GF-D8 (cell line): Measurements from ENCODE around the gene HOXB9.

Source experiments
- DNase-seq: peaks from one replicate; lab custom pipeline; 2025; lab: John Stamatoyannopoulos, UW

Gene HOXB9

DNA sequence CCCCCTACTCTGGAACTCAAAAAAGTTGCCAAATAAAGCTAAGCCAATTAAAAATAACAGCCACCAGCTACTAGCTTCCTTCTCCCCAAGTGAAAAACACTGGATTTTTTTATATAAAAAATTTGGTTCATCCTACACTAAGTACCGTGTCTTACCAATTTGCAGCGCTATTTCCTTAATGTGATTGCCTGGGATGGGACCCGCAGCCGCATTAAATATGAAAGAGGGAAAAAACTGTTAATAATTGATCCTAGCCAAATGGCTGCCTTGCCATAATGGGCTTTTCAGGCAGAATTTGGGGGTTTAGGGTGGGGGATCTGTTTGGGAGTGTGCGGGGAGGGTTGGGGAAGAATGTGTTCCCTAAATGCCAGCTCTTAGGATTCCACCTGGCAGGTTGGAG, 2.0 kb downstream of the HOXB9 start:
- DNase-seq, result no peak

DNA sequence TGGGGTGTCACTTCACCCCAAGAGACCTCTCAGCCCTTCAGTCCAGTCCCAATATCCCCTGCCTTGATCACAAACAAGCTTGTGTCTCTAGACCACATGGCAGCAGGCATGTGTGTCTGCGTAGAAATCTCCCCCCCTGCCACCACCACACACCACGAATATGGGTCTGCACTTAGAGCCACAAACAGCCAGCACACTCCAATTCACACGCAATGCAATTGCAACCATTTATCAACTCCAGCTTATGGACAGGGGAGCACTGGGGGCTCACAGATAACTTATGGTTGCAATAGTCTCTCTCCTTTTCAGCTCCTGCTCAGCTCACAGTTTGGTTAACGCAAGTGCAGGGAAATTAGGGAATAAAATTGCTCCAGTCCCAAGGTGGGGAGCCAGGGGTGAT, 2.6 kb downstream of the HOXB9 start:
- no peak for DNase-seq

GRCh38 chr17:48622857-48623256, 3.3 kb downstream of the HOXB9 start:
- no peak for DNase-seq

DNA sequence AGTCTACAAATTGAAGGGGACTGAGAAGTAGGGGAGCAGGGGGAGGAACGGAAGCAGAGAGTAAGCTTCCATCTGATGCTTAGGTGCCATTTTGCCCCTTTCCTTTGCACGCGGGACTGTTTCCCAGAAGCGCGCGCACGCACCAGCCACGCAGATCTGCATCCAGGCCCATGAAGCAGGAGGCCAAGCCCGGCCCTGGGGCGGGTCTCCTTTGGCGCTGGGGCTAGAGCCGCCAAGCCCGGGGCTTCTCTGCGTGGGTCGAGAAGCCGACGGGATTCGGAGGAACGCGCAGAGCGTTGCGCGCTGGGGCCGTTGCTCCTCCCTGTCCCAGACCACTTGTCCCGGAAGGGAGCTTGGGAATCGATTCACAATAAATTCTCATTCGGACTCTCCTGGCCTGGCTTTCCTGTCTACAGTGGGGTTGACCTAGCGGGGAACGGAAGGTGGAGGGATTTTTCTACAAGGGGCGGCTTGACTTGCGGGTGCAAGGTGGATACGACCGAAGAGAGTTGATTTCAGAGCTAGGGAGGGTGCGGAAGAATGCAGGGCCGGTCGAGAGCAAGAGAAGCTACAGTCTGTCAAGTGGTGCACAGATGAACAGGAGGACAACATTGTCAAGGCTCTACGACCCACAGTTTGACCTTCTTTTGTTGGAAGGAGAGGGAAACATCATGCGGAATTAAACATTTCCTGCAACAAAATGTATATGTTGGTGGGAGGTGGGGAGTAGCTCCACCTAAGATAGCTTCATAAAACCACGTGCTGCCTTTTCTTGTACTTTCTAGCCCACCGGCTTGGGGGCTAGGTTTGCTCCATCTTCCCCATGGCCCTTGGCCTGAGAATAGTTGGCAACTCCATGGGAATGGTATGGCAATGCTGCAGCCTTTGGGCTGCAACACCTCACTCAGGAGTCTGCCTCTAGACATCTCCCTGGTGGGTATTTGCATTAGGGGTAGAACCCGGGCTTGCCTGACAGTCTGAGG, 4.5 kb downstream of the HOXB9 start:
- DNase-seq, result no peak

GRCh38 chr17:48620461-48621139, 5.6 kb downstream of the HOXB9 start:
- DNase-seq, result no peak

DNA sequence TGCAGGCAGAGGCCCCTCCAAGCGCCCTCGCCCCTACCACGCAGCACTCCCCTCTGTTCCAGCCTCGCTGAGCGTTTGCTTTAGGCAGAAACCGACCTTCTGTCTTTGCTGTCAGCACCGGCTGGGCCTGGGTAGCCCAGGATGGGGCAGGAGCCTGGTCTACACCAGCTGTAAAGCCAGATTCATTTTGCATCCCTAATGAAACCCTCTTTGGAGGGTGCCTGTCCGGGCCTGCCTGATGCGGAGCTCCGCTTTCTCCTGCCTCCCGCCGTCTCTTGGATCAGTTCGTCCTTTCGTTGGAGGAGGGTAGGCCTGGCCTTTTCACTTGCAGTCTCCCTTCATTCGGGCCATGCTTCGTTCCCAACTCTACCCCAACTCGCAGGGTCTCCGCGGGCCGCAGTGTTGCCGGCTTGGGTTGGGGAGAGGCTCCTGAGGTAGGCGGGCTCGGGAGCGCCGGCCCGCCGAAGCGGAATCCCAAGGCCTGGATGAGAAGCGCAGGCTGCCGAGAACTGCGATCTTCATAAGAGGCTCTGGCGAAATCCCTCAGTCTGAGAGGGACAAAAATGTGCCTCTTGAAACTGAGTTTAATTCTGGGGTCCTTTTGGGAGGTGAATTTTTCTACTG, 6.2 kb downstream of the HOXB9 start:
- no peak for DNase-seq

DNA sequence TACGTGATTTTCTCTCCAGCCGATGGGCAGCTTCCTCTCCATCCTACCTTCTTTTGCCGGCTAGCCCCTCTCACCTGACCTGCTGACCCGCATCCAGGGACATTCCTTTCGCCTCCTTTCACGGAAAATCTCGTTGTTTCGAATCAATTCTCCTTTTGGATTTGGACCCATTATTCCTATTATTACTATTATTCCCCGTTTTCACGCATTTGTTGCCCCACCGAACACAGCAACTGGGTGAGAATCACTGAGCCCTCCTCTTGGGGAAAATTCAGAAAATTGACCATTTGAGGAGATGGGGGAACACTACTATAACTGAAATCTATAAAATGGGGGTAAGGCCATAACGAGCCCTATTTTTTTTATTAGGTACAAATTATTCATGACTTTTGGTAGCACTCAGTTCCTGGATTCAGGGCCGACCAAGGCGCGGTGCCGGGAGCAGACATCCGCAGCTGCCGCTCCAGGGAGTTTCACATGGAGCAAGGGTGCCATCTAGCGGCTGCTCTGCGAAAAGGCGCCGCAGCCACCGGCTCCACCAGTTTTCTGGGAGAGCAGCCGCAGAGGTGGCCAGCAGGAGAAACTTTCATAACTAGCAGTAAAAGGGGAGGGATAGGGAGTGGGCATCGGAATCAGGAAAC, 7.8 kb downstream of the HOXB9 start:
- DNase-seq, result peak; percentile 3

DNA sequence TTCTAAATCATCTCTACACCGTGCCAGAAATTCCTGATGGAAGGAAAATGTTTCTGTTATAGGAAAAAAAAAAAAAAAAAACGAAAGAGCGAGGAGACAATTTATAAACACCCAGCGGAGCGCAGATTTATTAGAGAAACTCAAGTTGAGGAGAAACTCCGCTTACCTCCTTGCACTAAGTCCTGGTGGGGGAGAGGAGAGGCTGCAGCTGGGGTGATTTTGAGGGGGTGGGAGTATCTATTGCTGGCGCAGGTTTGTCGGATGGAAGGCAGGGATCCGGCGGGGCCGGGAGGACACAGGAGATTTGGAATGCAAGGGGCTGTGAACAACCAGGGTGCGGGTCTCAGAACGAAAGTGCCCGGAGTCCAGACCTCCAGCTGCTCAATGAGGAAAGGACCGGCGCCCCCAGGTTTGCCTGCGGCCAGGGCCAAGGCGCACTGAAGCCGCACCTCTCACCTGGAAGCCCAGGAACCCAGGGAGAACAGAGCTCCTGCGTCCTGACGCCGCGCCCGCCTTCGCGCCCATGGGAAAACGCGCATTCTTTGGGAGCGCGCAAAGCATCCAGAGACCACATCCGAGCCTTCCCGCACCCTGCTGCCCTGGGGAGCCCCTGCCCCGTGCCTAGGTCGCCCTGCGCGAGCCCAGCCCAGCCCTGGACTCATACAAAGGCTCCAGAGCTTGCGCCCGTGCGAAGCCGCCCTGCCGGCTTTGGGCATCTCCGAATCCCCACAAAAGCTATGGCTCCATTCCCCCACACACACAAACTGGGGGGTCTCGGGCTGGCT, 8.5 kb downstream of the HOXB9 start:
- no peak for DNase-seq

DNA sequence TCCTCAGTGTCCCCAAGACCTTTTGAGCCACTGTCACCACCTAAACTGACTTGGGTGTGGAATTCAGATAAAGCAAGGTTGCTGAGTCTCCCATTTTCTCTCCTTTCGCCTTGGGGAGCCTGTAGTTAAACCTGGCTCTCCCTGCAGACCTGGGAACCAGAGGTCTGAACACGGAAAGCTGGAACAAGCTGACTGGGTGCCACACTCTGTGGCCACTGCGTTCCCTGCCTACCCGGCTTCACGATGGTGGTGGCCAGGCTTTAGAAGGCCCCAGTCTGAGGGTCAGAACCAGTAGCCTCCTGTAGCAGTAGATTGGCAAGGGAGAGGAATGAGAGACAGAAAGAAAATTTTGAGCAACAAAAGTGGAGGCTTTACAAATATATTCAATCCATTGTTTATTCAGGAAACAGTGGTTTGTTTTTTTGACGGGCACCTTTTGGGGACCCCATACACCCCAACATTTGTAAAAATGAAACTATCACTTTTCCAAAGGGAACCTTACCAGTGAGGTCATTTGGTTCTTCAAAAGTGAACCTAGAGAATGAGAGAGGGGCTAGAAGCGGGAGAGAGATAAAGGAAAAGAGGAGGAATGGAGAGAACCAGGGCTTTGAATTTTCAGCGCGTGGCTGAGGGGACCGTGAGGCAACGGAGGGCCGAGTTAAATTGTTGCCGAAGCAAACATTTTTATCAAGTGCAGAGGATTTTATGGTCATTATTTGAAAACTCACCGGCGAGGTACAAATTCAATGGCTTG, 9.3 kb downstream of the HOXB9 start:
- no peak for DNase-seq

GRCh38 chr17:48615963-48616716, 10.0 kb downstream of the HOXB9 start:
- DNase-seq, result no peak

- DNase-seq, result no peak
Observed at GRCh38 chr17:48615047-48615962, 10.9 kb downstream of the HOXB9 start, which contains the start of gene HOXB8. TSS of gene HOXB8 (minus strand) at chr17:48615292. CDS start at chr17:48614704, 588 bp downstream.

DNA sequence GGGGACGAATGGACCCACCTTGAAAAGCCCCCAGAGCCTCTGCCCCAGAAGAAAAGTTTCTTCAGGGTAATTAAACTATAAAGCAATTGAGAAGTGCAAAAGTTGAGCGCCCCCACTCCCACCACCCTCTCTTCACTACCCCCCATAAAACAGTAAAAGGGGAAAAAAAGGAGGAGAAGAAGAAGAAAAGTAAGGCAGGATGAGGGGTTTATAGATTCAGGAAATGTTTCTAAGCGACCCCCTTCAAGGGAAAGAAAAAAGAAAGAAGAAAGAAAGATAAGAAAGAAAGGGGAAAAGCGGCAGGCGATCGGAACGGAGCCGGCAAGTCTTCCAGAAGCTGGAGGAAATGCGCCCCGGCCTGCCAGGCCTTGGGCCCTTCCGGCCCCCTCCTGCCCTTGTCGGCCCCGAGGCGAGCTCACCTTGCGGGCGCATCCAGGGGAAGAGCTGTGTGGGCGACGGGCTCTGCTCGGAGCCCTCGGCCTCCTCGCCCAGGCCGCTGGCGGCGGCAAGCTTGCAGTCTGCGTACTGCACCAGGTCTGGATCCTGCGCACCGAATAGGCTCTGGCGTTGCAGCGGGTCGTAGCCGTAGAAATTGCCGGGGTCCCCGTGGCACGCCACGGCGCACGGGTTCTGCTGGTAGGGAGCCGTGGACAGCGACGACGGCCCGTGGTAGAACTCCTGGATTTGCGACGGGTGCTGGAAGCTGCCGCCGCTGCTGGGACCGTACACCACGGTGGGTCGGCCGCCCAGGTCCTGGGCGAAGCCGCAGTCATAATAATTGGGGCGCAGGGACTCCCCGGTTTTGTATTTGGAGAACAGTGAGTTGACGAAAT, 12.1 kb downstream of the HOXB9 start:
- no peak for DNase-seq

GRCh38 chr17:48612854-48613691, 13.1 kb downstream of the HOXB9 start:
- DNase-seq, result no peak

GRCh38 chr17:48612456-48612853, 13.7 kb downstream of the HOXB9 start:
- no peak for DNase-seq

- DNase-seq, result no peak
Observed at GRCh38 chr17:48611681-48612455, 14.3 kb downstream of the HOXB9 start.

DNA sequence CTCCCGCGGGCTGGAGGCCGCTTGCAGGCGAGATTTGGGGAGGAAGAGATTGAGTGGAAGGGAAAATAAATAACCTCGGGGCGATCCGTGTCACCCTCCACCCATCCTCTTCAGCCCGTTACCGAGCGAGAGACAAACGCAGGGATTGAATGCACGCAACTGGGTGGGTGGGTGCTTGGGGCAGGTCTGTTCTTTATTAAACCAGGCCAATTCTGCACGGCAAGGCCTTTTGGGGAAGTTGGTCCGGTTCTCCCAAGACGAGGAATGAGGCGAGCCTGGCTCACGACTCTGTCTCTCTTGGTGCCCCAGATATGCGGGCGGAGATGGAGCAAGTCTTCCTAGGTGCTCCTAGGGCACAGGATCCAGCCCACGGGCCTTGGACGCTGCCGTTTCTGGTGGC, 14.9 kb downstream of the HOXB9 start:
- DNase-seq, result no peak
